A549 (cell line): ENCODE measurements around the gene CFAP126.
A peak's percentile ranks its signal among the peaks of the same experiment; 100 is the strongest.

Experiments used
- CHD4 ChIP-seq: fragments of 200-600 bp; sonication (generic); IDR thresholded peaks from 2 replicates; pipeline ENCODE4 v1.6.1; 2016; ENCODE audit warnings: antibody characterized with exemption, mild to moderate bottlenecking, borderline replicate concordance
- EP300 ChIP-seq, 2 experiments: fragments of >200 bp; sonication (Bioruptor Twin); formaldehyde crosslinking; IDR thresholded peaks; 2 replicates in 1 of 2; 3 replicates in 1 of 2; pipeline ENCODE4 v1.6.1; 2016 to 2017
- FOSB ChIP-seq: fragments of 250-450 bp; sonication (Bioruptor Pico); IDR thresholded peaks from 2 replicates; pipeline ENCODE4 v1.5.0; 2020; ENCODE audit warnings: mild to moderate bottlenecking, moderate library complexity
- HOXA7 ChIP-seq: fragments of 250-450 bp; sonication (Bioruptor Pico); IDR thresholded peaks from 2 replicates; pipeline ENCODE4 v1.5.0; 2020; ENCODE audit warnings: mild to moderate bottlenecking, moderate library complexity
- JUNB ChIP-seq: fragments of >200 bp; sonication (Bioruptor Twin); formaldehyde crosslinking; IDR thresholded peaks from 2 replicates; pipeline ENCODE4 v1.6.1; 2016
- KDM1A ChIP-seq: fragments of 200-600 bp; sonication (generic); IDR thresholded peaks from 2 replicates; pipeline ENCODE4 v1.6.1; 2016; ENCODE audit warnings: low read depth, mild to moderate bottlenecking
- POLR2A ChIP-seq: IDR thresholded peaks from 2 replicates; pipeline ENCODE4 v1.6.1; 2012; ENCODE audit warnings: mild to moderate bottlenecking, low read length
- RFX5 ChIP-seq: fragments of 450-650 bp; IDR thresholded peaks from 2 replicates; pipeline ENCODE4 v1.7.1; 2014; ENCODE audit warnings: antibody characterized with exemption, mild to moderate bottlenecking, moderate library complexity
- TF ChIP-seq, protein P1 (sequence below): fragments of >200 bp; sonication (Bioruptor Twin); formaldehyde crosslinking; IDR thresholded peaks from 3 replicates; pipeline ENCODE4 v1.5.1; 2016

DNA sequence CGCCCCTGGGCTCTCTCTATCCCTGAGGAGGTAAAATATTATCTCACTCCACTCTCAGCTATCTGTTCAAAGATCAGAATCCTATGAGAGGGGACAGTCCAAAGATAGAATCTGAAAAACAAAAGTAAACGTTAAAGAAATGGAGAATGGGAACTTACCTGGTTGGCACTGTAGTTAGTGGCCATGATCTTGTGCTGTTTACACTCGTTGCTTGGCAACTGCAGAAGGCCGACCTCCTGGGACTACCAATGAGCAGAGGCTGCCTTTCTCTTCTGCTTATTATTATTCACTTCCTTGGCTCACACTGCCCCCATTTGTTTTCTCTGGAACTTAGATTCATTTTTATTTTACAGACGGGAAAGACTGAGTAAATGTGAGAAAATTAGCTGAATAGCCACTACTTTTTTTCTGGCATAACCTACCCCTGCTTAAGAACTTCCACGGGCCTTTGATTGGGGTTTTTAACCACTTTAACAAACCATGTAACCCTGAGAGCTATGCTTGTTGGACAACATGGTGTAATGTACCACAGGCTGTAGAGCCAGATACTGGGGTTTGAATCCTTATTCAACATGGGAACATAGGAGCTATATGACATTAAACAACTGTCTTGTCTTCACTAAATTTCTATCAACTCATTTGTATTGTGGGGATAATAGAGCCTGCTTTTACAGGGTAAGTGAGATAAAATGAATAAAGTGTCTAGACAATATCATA, at the start of gene CFAP126:
- TF ChIP-seq, protein P1, sequence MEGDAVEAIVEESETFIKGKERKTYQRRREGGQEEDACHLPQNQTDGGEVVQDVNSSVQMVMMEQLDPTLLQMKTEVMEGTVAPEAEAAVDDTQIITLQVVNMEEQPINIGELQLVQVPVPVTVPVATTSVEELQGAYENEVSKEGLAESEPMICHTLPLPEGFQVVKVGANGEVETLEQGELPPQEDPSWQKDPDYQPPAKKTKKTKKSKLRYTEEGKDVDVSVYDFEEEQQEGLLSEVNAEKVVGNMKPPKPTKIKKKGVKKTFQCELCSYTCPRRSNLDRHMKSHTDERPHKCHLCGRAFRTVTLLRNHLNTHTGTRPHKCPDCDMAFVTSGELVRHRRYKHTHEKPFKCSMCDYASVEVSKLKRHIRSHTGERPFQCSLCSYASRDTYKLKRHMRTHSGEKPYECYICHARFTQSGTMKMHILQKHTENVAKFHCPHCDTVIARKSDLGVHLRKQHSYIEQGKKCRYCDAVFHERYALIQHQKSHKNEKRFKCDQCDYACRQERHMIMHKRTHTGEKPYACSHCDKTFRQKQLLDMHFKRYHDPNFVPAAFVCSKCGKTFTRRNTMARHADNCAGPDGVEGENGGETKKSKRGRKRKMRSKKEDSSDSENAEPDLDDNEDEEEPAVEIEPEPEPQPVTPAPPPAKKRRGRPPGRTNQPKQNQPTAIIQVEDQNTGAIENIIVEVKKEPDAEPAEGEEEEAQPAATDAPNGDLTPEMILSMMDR: peak; percentile 21; the same call in 1 of the 3 replicates
- TF ChIP-seq HOXA7 (CRISPR knock-in tag): no peak
- no peak for TF ChIP-seq RFX5
- TF ChIP-seq JUNB: no peak
- TF ChIP-seq EP300 (IDR thresholded peaks at IDR 0.05): no peak
- TF ChIP-seq KDM1A: no peak
- no peak for TF ChIP-seq POLR2A
- TF ChIP-seq CHD4: no peak
- no peak for TF ChIP-seq FOSB (CRISPR knock-in tag)
